Left ventricle myocardium inferior (tissue), 1 donor: ENCODE measurements around the gene RUFY3. TPM values are rescaled to one million over a fixed set of nuclear protein-coding genes. Genes with fewer than 3 reads are reported as not detected.

Experiments used
- DNase-seq: peaks from one replicate; pipeline ENCODE4 v3.0.0-alpha.2; 2020
- H3K27ac ChIP-seq: fragments of 200-600 bp; replicated peaks from 2 replicates; pipeline ENCODE4 v1.8.0; 2021
- H3K27me3 ChIP-seq: fragments of 200-600 bp; 2 replicates; pipeline ENCODE4 v1.8.0; 2021; ENCODE audit warnings: low read depth
- H3K36me3 ChIP-seq: fragments of 200-600 bp; 2 replicates; pipeline ENCODE4 v1.8.0; 2021
- H3K4me1 ChIP-seq: fragments of 200-600 bp; 2 replicates; pipeline ENCODE4 v1.8.0; 2021
- H3K4me3 ChIP-seq: fragments of 200-600 bp; 2 replicates; pipeline ENCODE4 v1.8.0; 2021; ENCODE audit warnings: mild to moderate bottlenecking, moderate library complexity
- H3K9me3 ChIP-seq: fragments of 200-600 bp; replicated peaks from 2 replicates; pipeline ENCODE4 v1.8.0; 2021
- intact Hi-C: fragments of 100-400 bp; cut with micrococcal nuclease; formaldehyde crosslinking; loops from one replicate; pipeline ENCODE4 v1.11.0; 2022
- total RNA-seq: library from RNA; stranded (reverse); fragmentation: NEBNext Ultra II Directional; extraction: Animal tissue kit (Norgen Biotek cat#: 25700); gene quantifications from one replicate; pipeline ENCODE4 v1.2.1, GENCODE V29; 2021
- TF ChIP-seq, protein P1 (sequence below): fragments of 200-600 bp; IDR thresholded peaks from 2 replicates; pipeline ENCODE4 v1.8.0; 2021; ENCODE audit warnings: antibody characterized with exemption, mild to moderate bottlenecking, borderline replicate concordance
- donor health status: DM: no; HTN: yes; CAD: no; lungs with severe emphysema.

The RUFY3 gene
- total RNA-seq, 1 donor from 2014 or later, result 20.5 TPM

DNA sequence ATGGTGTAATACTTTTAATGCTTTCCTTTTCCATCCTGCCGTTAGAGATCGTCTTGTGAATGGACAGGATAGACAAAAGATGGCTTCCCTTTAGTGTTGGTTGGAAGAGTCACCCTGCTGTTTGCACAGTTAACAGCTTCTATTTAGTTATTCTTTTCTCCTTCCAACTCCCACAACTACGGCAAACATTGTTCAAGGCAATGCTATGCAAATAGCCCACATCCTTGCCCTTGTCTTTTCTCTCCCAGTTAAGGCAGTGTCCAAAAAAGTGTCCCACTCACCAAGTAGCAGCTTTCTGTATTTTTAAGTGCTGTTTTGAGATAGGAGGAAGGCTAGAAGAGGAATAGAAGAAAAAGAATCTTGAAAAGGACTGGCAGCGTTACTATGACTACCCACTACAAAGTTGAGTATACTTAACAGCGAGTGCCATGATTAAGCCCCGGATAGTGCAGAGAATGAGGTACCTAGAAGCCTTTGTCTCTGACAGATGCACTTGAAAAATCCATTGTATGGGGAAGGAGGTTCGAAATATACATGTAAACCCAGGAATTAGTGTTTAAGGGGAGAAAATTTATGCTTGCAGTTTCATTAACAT, 12.1 kb upstream of the RUFY3 start:
- TF ChIP-seq, protein P1, sequence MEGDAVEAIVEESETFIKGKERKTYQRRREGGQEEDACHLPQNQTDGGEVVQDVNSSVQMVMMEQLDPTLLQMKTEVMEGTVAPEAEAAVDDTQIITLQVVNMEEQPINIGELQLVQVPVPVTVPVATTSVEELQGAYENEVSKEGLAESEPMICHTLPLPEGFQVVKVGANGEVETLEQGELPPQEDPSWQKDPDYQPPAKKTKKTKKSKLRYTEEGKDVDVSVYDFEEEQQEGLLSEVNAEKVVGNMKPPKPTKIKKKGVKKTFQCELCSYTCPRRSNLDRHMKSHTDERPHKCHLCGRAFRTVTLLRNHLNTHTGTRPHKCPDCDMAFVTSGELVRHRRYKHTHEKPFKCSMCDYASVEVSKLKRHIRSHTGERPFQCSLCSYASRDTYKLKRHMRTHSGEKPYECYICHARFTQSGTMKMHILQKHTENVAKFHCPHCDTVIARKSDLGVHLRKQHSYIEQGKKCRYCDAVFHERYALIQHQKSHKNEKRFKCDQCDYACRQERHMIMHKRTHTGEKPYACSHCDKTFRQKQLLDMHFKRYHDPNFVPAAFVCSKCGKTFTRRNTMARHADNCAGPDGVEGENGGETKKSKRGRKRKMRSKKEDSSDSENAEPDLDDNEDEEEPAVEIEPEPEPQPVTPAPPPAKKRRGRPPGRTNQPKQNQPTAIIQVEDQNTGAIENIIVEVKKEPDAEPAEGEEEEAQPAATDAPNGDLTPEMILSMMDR, result no peak
- intact Hi-C loops, result no loop called here
- Histone ChIP-seq H3K4me3 (no peak overlapping the region), H3K4me1 (peaks cover 44% of the 10 kb centered on the region), H3K27ac (no peak overlapping the region), H3K36me3 (no peaks in the 10 kb centered on the region), H3K27me3 (no peaks in the 10 kb centered on the region), H3K9me3 (no peaks in the 10 kb centered on the region)
- DNase-seq, result no peak

DNA sequence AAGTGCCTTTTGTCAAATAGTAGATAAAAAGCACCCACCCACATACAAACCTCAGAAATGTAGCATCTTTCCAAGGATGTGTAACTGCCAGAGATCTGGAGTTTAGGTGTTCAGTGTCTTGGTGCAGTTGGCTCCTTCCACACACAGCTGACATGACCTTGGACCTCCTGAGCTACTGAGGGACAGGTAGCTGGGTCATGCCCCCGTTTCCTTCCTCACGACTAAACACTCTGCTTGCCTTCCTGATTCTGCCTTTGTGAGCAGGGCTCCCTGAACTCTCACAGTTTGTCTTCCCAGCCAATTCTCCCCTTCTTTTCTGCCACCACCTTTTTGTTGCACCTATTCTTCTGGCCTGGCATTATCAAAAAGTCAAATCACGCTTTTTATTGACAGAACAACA, 10.2 kb upstream of the RUFY3 start:
- no peaks in the 10 kb centered on the region for H3K9me3 ChIP-seq
- no peak overlapping the region for H3K27ac ChIP-seq
- intact Hi-C loops, result no loop called here
- H3K36me3 ChIP-seq, result no peaks in the 10 kb centered on the region
- no peak for DNase-seq
- H3K4me3 ChIP-seq, result no peak overlapping the region
- TF ChIP-seq, protein P1, result no peak
- H3K27me3 ChIP-seq, result no peaks in the 10 kb centered on the region
- peaks cover 28% of the 10 kb centered on the region for H3K4me1 ChIP-seq

DNA sequence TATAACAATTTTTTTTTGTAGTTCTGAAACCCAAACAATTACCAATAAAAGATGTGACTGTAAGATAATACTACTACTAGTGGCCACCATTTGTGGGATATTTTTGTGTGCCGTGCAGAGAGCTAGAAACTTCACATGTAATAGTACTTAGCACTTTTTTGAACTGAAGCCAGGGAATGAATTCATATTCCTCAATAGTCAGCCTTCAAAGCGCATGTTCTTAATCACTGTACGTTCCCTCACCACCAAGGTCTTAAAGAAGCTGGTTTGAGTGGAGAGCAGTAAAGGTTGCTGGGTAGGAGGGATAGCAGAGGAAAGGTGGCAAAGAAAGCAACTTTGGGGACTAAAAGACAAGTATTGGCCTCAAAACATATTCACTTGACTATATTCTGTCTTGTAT, 9.6 kb upstream of the RUFY3 start:
- no peak for DNase-seq
- Histone ChIP-seq H3K27me3 (no peaks in the 10 kb centered on the region), H3K36me3 (no peaks in the 10 kb centered on the region), H3K27ac (no peak overlapping the region), H3K4me3 (no peak overlapping the region), H3K9me3 (no peaks in the 10 kb centered on the region), H3K4me1 (peaks cover 22% of the 10 kb centered on the region)
- TF ChIP-seq, protein P1, result no peak
- intact Hi-C loops, result no loop called here

DNA sequence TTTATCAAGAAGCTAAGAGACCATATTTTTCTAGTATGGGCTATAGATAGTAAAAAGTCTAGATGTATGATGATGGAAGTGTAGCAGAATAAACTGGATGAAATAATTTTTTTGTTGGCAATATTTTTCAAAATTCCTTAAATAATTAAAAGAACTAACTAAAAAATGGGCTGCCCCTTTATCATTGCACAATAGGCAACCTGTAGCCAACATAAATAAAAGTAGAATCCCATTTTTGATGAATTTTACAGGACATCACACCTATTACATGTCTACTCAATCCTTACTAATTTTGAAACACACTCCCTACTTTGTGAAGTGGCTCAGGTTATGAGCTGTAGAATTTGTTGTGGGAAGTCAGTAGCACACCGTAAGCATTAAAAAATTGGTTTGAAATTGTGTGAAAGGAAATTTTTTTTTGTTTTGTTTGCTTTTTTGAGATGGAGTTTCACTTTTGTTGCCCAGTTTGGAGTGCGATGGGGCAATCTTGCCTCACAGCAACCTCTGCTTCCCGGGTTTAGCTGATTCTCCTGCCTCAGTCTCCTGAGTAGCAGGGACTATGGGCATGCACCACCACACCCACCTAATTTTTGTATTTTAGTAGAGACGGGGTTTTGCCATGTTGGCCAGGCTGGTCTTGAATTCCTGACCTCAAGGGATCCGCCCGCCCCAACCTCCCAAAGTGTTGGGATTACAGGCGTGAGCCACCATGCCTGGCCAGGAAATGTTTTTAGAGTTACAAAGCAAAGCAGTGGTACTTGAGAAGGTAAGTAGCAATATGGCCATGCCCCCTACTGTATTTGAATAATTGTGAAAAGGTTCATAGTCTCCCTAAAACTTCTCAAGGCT, 8.9 kb upstream of the RUFY3 start:
- Histone ChIP-seq H3K4me1 (peaks cover 21% of the 10 kb centered on the region), H3K36me3 (no peaks in the 10 kb centered on the region), H3K27me3 (no peaks in the 10 kb centered on the region), H3K4me3 (no peak overlapping the region), H3K9me3 (no peaks in the 10 kb centered on the region), H3K27ac (no peak overlapping the region)
- TF ChIP-seq, protein P1, result no peak
- DNase-seq, result no peak
- intact Hi-C loops, result no loop called here

DNA sequence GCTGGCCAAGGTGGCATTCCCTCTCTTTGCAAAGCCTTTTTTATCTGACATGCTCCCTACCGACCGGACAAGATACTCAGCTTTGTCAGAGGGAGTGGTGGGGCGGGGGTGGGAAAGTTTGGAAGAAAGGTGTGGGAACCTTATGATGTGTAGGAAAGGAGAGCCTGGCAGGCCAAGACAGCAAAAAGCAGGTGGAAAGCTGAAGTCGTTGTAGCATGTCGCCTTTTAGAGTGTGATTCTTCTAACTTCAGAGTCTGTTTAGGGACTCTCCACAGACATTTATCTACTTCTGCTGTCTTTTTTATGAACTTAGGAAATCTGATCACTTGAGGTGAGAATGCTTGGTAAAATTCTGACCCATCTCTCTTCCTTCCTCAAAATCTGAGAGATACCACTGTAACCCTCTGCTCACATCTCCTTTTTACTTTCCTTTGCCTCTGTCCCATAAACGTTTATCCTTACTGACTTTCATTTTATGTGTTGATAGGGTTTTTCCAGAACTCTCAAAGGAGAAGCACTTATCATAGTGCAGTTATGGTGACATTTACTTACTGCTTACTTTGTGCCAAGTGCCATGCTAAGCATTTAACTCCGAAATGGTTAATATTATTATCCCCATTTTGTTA, 8.2 kb upstream of the RUFY3 start:
- H3K27ac ChIP-seq, result no peak overlapping the region
- H3K9me3 ChIP-seq, result no peaks in the 10 kb centered on the region
- H3K4me3 ChIP-seq, result no peak overlapping the region
- TF ChIP-seq, protein P1, result no peak
- intact Hi-C loops, result no loop called here
- H3K4me1 ChIP-seq, result peaks cover 21% of the 10 kb centered on the region
- no peaks in the 10 kb centered on the region for H3K27me3 ChIP-seq
- no peak for DNase-seq
- H3K36me3 ChIP-seq, result no peaks in the 10 kb centered on the region
